Activated CD4-positive, CD25-positive, alpha-beta regulatory T cell treated with anti-CD3 and anti-CD28 coated beads, Interleukin-2, amount 50 U/mL, for 72 hours (primary cell): Measurements from ENCODE around the gene CMBL.
"Not testable (repeated sequence)": the region's sequence is repeated elsewhere in the genome, so short reads cannot be mapped to it uniquely, and the experiment has no call there.

Source experiments
- DNase-seq: peaks from one replicate; pipeline ENCODE4 v3.0.0; 2021

The CMBL gene

DNA sequence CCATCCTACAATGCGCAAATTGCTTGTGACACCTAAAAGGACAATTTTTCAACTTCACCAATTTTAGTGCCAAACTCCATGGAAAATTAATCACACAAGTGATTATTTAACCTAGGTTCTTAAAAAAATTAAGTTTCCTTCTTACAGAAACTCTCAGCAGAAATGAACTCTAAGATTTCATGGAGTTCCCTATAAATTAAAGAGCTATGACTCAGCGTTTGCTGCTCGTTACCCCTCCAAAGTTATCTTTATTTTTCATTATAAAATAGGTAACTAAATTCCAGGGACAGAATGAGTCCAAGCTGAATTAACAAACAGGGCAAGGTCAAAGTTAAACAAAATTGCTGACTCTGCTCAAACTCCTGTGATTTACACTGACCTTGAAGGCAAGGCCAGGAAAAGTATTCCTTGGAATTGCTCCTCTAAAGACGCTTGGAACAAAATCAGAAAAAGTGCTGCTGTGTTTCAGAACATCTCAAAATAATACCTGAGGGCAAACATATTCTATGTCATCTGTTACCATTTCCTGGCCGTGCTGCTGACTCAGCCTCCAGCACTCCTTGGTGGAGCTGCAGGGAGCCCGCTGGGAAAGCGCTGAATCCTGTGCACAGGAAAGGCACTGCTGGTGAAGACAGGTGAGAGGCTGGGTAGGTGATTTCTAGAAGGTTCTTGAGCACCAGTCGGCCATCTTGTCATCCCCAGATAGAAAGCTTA lies 2.5 kb upstream of the CMBL start:
- no peak for DNase-seq

DNA sequence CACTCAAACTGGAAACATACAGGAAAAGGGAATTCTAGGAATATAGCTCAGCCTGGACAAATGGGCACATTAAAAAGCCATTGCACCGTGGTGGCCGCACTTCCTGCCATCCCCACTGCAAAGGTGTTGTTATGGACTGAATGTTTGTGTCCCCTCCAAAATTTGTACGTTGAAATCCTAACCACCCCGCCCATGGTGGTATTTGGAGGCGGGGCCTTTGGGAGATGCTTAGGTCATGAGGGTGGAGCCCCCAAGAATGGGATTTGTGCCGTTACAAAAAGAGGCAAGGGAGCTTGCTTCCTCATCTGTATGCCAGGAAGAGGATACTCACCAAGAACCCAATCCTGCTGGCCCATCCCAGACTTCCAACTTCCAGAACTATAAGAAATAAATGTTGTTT lies 1.1 kb upstream of the CMBL start:
- DNase-seq: no peak

DNA sequence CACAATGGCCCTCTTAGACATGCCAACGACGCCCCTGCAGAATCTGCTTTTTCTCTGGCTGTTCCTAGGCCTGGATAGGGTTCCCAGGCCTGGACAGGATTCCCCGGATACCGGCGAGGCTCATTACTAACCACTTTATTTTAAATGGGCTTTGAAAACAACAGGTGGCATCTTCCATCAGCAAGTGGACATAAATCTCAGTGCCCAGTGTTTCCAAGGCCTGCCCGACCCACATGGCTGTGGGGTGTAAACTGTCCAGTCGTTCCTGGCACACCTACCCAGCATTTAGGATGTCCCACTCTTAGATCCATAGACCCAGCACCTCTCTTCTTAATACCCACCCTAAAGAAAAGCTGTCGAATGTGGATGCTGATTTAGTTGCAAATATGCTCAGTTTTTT lies 896 bp downstream of the CMBL start:
- DNase-seq: no peak

DNA sequence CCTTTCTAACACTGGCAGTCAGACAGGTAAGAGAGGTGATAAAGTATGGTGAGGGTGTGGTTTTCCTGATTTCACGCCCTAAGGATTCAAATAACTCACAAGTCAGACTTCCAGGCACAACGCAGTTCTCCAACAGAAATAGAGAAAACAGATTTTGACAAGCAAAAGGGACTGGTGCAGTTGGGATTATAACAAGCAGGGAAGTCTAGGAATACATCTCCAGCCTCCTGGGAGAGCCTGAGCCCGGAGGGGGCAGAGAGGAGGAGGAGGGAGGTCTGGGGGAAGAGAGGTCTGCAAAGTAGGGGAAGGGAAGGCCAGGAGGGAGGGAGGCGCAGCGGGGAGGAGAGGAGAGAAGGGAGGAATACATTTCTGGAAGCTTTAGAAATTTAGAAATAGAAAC lies 1.6 kb downstream of the CMBL start:
- no peak for DNase-seq

DNA sequence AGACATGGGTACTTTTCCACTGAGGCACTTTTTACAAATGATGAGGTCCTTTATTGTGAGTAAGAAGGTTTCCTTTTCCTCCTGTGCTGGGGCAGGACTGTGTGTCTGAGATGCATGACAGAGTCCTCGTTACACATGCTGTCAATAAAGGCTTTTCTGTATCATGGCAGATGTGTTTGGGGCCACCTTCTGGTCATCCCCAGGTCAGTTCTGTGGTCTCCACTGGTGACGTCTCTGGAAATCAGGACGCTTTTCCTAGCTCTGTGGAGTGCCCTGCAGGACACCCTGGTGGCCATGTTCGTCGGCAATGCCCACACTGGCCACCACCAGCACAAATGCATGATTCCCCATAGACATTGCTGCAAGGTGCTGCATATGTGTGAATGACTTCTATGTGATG lies 2.8 kb downstream of the CMBL start:
- DNase-seq: no peak

DNA sequence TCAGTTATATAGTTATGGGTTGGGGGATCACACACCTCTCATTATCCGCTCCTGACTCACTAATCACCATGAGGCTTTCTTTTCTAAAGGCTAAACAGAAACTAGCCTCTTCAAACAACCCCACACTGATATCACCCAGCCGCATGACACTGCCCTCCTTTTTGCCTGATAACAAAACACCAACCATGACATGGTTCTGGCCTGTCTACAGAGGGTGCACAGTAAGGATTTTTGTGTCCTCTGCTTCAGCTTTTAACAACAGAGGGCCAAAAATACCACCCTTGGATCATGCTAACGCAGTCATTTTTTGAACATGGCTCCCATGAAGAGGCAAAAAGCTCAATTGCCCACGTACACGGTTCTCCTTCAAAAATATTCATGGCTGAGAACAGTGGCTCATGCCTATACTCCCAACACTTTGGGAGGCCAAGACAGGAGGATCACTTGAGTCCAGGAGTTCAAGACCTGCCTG lies 4.0 kb downstream of the CMBL start:
- no peak for DNase-seq

DNA sequence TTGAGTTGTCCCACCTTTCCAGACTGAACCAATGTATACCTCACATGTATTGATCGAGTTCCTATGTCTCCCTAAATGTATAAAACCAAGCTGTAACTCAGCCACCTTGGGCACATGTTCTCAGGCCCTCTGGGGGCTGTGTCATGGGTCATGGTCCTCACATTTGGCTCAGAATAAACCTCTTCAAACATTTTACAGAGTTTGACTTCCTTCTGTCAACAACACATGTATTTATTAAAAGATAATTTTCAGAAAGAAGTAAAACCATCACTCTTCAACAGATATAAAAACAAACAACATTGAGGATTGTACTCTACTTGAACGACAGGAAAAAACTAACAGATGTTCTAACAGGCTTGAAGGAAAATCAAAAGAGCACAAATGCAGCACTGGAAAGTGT lies 4.5 kb downstream of the CMBL start:
- DNase-seq: no peak

DNA sequence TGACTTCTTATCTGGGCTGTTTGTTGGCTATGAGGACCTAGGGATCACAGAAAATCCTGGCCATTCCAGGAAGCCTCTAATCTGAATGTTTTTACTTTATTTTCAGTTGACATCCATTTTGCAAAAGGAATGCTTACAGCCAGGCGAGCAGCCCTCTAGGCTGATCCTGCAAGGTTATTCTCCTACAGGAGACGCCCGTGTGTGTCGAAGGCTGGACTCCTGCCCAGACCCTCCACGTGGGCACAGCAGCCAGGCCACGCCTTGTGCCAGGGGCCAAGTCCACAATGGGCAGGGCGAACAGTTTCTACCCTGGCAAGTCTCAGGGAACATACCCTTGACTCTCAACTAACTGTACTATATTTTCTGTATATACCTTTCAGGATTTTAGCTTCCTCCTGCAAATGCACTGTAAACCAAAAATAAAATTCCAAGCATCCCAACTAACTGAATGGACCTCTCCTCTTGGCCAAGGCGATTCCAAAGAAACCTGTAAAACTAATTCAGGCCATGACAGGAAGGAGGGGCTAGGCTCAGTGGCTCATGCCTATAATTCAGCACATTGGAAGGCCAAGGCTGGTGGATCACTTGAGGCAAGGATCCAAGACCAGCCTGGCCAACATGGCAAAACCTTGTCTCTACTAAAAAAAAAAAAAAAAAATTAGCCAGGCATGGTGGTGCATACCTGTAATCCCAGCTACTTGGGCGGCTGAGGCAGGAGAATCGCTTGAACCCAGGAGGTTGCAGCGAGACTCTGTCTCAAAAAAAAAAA lies 5.7 kb downstream of the CMBL start:
- DNase-seq: no peak

DNA sequence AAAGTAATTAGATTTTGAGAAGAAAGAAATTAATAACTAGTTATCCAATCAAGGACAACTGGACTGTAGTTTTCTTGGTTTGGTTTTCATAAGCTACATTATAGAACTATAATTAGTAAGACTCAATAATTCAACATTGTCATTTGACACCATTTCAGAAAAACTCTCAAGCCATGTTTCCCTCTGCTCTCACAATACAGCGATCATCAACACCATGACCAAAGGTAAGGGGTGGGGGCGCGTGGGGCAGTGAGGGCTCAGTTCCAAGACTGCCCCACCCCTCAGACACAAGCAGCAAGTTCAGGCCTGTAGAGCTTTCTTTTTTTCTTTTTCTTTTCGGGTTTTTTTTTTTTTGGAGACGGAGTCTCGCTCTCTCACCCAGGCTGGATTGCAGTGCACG lies 6.4 kb downstream of the CMBL start:
- DNase-seq: no peak

DNA sequence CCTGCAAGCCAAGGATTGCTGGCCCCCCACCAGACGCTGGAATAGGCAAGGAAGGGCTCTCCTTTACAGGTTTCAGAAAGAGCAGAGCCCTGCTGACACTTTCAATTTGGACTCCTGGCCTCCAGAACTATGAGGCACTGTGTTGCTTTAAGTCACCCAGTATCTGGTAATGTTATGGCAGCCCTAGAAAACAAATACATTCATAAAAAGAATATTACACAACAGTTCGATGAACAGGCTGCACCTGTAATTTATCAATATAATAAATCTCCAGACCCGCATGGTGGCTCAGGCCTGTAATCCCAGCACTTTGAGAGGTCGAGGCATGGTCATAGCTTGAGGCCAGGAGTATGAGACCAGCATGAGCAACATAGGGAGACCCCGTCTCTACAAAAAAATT lies 7.5 kb downstream of the CMBL start:
- no peak for DNase-seq

DNA sequence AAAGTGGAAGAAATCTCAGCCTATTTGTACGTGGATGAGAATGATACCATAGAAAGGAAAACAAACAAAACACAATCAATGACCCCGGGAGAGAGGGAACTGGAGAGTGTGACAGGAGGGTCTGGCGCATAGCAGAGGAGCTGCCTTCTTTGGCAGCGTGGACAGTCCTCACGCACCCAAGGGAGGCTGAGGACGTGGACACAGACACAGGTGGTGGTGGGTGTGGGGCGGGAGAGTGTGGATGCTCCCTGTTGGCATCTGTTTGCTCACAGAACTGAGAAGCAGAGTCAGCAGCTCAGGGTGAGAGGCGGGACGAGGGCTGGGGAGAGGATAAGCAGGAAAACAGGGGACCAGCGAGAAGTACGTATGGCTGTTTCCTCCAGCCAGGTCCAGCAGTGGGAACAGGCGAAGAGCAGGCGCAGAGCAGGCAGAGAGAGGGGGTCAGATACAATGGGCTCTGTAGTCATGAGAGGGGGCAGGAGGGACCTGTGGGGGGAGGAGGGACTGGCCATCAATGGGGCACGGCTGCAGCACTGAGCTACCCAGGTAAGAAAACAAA lies 10.0 kb downstream of the CMBL start:
- DNase-seq: no peak

DNA sequence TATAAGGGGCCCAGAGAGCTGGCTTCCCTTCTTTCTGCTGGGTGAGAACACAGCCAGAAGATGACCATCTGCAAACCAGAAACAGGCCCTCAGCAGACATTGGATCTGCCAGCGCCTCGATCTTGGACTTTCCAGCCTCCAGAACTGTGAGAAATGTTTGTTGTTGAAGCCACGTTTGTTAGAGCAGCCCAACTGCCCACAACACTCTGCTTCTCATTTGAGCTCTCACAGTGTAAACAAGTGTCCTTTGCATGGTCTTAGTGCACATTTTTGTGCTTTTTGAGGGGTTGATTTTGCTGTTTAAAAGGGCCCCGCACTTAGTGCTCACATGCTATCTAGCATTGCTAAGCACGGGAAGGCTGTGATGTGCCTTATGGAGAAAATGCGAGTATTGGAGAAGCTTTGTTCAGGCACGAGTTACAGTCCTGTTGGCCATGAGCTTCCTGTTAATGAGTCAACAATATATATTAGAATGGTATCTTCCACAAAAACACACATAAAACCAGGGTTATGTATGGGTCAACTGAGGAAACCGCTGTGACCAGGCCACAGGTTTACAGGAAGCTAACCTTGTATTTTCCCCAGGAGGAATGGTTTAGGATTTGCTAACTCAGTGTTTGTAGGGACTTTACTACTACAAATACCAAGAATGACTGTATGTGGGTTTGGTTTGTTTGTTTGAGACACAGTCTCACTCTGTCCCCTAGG lies 11.9 kb downstream of the CMBL start:
- DNase-seq: no peak

DNA sequence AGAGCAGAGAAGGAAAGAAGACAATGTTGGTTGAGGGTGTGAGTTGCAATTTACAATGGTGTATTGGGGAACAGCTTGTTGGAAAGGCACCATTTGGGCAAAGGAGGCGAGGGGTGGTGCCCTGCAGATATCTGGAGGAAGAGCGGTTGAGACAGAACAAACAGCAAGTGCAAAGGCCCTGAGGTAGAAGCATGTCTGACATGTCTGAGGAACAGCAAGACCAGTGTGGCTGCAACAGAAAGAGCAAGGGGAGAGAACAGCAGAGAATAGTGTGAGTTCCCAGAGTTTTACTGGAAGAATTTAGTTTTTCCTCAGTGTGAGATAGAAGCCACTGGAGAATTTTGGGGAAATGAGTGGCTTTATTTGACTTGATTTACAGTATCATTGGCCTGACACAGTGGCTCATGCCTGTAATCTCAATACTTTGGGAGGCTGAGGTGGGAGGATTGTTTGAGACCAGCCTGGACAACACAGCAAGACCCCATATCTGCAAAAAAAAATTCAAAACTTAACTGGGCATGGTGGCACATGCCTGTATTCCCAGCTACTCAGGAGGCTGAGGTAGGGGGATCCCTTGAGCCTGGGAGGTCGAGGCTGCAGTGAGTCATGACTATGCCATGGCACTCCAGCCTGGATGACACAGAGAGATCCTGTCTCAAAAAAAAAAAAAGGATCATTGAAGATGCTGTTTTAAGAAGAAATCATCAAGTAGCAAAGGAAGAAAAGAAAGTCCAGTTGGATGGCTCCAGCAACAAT lies 13.6 kb downstream of the CMBL start:
- no peak for DNase-seq

DNA sequence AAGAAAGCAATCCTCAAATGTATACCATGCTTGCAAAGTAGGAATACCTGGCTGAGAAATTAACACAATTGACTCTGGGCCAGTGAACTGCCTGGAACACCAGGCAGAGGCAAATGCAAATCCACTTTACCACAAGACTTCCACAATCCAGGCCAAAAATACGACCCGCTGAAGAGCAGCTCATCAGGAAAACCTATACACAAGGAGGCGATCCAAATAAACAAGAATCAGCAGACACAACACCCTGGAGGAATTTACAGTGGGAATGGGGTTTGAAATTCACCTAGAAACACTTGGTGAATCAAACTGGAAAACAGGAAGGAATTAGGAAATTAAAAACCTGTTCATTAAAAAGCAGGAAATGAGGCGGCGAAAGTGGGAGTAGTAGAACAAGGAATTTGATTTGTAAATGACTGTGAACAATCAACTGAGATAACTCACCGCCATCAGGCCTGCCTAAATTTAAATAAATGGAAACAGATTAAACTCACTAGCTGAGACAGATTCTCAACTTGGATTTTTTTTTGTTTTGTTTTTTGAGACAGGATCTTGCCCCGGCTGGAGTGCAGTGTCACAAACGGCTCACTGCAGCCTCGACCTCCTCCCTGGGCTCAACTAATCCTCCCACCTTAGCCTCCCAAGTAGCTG lies 15.9 kb downstream of the CMBL start:
- no peak for DNase-seq

DNA sequence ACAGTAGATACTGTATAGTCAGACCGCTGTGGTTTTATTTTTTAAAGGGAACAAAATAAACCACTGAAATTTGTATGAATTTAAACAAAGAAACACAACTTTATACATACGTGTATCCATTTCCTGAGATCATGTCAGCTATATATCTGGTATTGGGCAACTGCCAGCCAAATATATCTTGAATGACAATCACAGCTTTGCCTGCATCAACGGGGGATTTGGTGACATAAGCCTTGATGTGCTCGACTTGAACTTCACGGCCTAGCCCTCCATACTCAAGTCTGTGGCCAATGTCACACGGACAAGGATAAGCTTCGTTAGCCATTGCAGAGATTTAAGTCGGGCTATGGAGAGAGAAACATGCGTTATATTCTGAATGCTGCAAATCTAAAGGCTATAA lies 17.3 kb downstream of the CMBL start:
- no peak for DNase-seq

DNA sequence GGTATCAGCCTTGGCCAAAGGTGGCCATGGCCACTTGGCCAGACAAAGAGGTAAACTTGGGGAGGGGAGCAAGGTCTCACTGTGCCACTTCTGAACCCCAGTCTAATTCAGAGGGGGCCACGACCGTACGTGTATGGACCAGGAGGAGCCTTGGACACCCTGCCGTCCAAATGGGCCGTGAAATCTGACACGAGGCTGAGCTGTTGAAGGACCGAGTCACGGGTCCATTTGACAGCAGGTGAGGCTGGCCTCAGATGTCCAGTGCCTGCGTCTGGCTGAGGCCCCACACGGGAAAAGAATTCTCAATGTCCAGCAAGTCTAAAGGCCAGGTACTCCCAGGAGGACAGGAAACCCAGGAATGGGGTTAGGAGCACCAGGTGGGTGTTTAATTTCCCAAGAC lies 17.7 kb downstream of the CMBL start:
- DNase-seq: no peak

DNA sequence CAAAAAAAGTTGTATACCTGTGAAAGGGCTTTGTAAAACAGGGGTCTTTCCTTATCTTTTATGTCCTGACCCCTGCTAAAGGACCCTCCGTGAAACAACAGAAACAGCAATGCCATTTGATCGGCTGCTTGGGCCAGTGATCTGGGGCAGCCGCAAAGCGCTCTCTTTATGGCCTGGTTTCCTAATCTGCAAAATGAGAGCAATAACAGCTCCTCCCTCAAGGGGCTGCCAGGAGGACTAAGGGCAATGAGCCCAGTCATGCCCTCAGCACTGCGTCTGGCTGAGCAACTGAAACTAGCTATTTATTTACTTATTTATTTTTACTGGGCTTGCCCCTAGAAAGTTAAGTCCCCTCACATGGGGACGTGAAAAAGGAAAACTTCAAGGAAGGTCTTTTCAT lies 18.3 kb downstream of the CMBL start:
- DNase-seq: no peak

DNA sequence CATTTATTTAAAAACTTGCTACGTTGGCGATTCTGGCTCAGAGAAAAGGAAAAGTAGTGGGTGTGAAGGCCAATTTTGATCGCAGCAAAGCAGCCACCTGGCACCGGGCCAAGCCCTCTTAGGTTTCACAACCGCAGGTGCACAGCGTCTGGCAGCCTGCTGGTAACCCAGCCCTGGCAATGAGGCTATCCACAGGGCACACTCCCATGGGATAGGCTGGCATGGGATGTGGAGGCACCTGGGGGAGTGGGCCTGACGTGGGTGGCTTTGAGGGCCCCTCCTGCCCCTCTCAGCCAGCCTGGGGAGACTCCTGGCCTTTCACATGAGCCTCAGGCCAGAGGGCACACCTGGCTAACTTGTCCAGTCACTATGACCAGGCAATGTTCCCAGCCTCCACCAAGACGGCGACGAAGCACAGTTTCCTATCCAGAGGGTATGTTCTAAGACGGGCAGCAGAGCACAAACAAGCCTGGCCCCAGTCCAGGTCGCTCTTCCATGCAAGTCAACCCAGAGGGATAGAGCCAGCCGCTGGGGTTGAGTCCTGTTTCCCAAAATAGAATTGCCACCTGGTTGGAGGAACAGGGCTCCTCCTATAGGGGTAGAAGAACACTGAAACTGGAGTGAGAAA lies 19.0 kb downstream of the CMBL start:
- no peak for DNase-seq

DNA sequence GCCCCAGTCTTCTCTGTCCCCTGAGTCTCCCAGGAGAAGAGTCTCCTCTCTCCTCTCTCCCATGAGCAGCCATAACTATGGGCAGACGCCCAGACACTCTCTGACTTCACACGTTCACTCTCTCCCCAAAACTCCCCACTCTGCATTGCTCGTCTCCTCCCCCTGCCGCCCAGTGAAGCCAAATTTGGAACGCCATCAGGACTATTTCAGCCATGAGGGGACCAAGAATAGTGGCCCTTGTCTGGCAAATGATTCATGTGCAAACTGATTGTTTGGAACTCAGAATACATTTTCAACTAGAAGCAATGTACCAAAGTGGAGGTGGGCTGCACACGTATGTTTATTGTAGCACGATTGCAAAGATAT lies 20.9 kb downstream of the CMBL start:
- no peak for DNase-seq

DNA sequence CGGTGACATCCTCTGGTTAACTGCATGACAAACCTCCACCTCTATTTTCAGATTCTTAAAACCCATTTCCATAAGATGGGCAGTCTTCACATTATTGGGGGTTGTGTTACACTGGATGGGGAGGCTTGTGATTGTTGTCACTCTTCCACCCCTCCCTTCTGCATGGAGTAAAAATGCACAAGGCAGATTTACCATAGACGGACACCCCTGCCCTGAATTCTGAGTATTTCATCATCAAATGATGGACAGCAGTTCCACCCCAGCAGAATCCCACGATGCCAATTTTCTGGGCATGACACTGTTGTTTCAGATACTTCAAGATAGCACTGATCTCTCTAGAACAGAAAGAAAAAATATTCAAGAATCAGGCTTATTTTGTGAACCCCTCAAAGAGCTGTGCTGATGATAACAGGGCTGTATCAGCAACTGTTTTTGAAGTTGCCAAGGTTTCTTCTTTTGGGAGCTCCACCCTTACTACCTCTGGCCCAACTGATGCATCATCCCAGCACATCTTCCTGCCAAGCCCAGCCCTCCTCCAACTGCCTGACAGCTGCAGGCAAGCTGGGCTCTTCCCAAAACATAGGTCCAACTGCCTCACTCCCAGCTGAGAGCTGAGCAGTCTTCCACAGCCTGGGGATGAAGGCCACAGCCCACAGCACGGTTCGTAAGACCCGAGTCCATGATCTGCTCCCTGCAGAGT lies 21.4 kb downstream of the CMBL start:
- DNase-seq: no peak

DNA sequence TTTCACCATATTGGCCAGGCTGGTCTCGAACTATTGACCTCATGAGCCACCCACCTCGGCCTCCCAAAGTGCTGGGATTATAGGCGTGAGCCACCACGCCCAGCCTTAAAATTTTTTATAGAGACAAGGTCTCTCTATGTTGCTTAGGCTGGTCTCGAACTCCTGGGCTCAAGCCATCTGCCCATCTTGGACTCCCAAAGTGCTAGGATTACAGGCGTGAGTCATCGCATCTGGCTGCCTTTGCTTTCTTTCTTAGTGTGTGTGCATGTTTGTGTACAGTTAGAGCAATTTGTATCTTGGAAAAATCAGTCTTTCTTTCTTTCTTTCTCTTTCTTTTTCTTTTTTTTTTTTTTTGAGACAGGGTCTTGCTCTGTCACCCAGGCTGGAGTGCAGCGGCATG lies 22.3 kb downstream of the CMBL start:
- not testable (repeated sequence) for DNase-seq
